AG04449 (cell line): ENCODE data around the gene SOX5.
"Not testable (repeated sequence)": the region's sequence is repeated elsewhere in the genome, so short reads cannot be mapped to it uniquely, and the experiment has no call there.

ENCODE experiments used
- CTCF ChIA-PET: fragments of 350-600 bp; formaldehyde crosslinking; extraction: SDS; loops from one replicate; lab custom pipeline; 2021; ENCODE audit warnings: antibody characterized with exemption; lab: Yijun Ruan, JAX
- POLR2A ChIA-PET: fragments of 400-600, 350-600 bp; formaldehyde crosslinking; extraction: SDS; loops from one replicate; lab custom pipeline; 2020; ENCODE audit warnings: antibody characterized with exemption, inconsistent platforms; lab: Yijun Ruan, JAX
- DNase-seq: peaks from one replicate; pipeline ENCODE4 v3.0.0-alpha.2; 2010; ENCODE audit warnings: low read depth, low spot score
- H3K4me3 ChIP-seq: 2 replicates; pipeline ENCODE4 v1.5.1; 2011; ENCODE audit warnings: low read depth, mild to moderate bottlenecking, control low read depth, low read length
- CTCF ChIP-seq: IDR thresholded peaks from one replicate; pipeline ENCODE4 v1.5.1; 2011; ENCODE audit warnings: mild to moderate bottlenecking, moderate library complexity, low read length, control low read depth, inconsistent platforms; ENCODE audit not compliant: insufficient read depth; ENCODE audit errors: missing control alignments

Gene SOX5

GRCh38 chr12:23503544-23503943, 445.9 kb downstream of the SOX5 start:
- no peak for DNase-seq
- no peak overlapping the region for H3K4me3 ChIP-seq
- POLR2A ChIA-PET: no interaction called here
- CTCF ChIA-PET: no interaction called here
- TF ChIP-seq CTCF: no peak

DNA sequence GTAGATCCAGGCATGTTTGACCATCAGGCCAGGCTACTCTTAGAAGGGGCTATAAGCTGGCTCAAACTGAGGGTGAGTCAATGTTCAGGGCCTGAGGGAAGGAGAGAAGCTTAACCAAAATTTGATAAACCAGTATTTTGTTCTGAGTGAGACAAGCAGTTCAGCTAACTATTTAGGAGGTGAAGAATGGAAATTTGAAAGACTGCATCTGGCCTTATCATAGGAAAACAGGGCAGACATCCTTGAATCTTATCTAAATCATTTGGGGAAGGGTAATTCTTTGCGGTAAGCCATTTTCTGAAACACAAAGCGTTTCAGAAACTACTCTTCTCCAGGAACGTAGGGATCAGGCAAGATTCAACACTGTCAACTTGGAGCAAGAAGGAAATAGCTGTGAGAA, 447.2 kb downstream of the SOX5 start:
- TF ChIP-seq CTCF: no peak
- no peak overlapping the region for H3K4me3 ChIP-seq
- no peak for DNase-seq
- POLR2A ChIA-PET: no interaction called here
- CTCF ChIA-PET: no interaction called here

- H3K4me3 ChIP-seq: no peak overlapping the region
- ChIA-PET POLR2A (no interaction called here), CTCF (no interaction called here)
- no peak for TF ChIP-seq CTCF
- no peak for DNase-seq
Observed at GRCh38 chr12:23495472-23495871, 454.0 kb downstream of the SOX5 start.

DNA sequence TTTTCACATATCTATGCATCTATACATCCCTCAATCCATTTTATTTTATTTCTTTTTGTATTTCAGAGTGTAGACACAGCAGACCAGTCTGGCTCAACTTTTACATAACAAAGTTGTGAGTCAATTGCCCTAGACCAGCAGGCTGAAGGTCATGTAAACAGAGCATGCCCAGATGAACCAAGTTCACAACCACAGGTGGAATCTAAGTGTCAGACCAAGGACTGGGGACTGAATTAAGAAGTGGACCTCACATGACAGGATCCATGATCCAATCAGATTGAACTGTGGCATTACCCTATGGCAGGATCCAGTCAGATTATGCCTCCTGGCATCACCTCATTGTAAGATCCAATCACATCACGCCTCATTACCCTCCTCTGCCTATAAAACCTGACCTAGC, 455.8 kb downstream of the SOX5 start:
- TF ChIP-seq CTCF: no peak
- no peak for DNase-seq
- H3K4me3 ChIP-seq: no peak overlapping the region
- ChIA-PET CTCF (no interaction called here), POLR2A (no interaction called here)

DNA sequence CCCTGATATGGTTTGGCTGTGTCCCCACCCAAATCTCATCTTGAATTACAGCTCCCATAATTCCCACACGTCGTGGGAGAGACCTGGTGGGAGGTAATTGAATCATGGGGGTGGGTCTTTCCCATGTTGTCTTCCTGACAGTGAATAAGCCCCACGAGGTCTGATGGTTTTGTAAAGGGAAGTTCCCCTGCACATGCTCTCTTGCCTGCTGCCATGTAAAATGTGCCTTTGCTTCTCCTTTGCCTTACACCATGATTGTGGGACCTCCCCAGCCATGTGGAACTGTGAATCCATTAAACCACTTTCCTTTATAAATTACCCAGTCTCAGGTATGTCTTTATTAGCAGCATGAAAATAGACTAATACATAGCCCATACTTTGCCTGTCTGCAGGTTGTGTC, 458.4 kb downstream of the SOX5 start:
- CTCF ChIA-PET, POLR2A ChIA-PET, H3K4me3 ChIP-seq, DNase-seq: not testable (repeated sequence)

GRCh38 chr12:23488130-23488529, 461.3 kb downstream of the SOX5 start:
- POLR2A ChIA-PET: no interaction called here
- TF ChIP-seq CTCF: no peak
- H3K4me3 ChIP-seq: no peak overlapping the region
- DNase-seq: no peak
- CTCF ChIA-PET: no interaction called here

DNA sequence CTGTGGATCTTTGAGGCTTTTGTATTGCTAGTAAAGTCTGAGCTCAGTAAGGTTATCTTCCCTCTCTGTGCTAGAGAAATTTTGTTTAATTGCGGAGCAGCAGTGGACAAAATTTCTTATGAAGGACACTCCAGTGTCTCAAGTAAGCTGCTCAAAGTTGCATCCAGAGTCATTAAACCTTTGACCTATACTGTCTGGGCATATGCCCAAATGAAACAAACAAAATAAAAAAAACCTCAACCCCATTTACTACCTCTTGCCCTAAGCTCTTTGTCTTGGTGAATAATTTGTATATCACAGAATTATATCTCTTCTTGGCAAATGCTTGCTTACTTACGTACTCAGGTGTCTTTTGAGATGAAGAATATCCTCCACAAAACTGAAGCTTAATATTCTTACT, 465.2 kb downstream of the SOX5 start:
- no peak for DNase-seq
- CTCF ChIA-PET: no interaction called here
- H3K4me3 ChIP-seq: no peak overlapping the region
- POLR2A ChIA-PET: no interaction called here
- TF ChIP-seq CTCF: no peak
